COLO829 (cell line): ENCODE data around the gene ZNF318.

Experiments
- DNase-seq: peaks from one replicate; pipeline ENCODE4 v3.0.0; 2012; ENCODE audit warnings: low spot score

The ZNF318 gene

DNA sequence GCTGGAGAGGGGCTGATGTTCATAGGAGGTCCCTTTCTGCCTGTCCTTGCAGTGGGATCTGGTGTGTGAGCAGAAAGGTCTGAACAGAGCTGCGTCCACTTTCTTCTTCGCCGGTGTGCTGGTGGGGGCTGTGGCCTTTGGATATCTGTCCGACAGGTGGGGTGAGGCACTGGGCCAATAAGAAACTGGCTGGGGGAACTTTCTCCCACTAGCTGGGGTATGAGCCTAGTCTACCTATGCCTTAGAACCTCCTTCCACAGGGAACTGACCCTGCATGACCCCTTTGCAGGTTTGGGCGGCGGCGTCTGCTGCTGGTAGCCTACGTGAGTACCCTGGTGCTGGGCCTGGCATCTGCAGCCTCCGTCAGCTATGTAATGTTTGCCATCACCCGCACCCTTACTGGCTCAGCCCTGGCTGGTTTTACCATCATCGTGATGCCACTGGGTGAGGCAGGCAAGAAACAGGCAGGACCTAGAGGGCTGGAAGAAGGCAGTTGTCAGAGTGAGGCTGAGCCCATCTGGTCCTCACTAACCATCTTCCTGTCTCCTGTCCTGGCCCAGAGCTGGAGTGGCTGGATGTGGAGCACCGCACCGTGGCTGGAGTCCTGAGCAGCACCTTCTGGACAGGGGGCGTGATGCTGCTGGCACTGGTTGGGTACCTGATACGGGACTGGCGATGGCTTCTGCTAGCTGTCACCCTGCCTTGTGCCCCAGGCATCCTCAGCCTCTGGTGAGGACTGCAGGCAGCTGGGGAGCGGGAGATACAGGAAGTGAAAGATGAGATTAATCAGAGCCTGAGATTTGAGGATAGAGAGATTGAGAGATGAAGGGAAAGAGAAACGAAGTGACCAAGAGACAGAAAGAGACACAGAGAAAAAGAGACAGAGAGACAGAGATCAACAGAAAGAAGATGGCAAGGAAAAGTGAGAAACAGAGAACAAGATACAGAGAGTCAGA, 69.8 kb downstream of the ZNF318 start:
- no peak for DNase-seq

DNA sequence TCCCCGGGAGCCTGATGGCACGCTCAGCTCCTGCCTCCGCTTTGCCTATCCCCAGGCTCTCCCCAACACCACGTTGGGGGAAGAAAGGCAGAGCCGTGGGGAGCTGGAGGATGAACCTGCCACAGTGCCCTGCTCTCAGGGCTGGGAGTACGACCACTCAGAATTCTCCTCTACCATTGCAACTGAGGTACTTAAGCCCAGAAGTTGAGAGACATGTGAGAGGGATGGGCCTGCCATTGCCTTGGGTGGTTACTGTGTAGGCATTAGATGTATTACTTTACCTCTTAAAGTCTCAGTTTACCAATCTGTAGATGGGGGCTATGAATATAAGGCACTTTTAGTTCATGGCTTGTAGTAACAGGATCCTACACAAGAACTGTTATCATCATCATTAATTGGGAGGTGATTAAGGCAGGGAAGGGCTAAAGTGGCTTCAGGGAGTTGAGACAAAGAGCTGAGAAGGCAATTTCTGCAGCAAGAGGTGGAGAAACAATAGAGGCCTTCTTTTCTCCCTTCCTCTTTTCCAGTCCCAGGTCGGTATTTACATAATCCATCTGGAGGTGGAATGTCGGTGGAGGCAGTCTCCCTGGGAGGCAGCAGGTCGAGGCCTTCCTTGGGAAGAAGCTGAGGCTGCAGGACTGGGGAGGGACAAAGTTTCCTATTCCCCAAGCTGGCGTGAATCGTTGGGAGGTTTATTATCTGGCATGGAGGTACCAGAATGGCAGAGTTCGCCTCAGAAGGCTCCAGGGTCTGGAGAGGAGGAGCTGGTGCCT, 70.7 kb downstream of the ZNF318 start:
- DNase-seq: no peak

DNA sequence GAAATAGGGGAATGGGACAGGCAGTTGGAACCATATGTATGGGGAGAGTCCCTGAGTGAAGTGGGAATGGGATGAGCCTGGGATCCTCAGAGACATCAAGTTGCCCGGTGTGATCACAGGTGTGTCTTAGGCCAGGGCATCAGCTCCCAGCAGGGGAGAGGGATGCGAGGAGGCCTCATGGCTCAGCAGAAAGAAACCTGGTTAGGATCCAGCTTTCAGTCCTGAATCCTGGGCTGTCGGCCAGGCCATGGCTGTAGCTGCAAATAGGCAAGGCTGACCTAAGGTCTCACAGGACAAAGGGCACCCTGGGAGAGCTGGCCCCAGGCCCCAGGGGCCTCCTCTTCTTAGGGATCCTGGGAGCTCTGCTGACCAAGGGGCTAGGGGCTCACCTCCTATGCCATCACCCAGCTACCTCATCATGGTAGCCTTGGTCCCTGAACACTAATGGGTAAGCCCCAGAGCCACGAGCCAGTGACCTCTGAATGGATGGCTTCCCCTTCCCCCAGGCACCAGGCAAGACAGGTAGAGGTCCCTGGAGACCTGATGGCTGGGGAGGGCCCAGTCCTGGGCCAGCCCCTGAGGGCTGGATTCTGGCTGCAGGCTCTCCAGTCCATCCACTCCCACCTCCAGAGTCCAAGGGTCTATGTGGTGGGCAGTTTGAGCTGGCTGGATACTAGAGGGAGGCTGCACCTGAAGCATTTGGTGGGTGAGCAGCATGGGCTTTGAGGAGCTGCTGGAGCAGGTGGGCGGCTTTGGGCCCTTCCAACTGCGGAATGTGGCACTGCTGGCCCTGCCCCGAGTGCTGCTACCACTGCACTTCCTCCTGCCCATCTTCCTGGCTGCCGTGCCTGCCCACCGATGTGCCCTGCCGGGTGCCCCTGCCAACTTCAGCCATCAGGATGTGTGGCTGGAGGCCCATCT, 71.5 kb downstream of the ZNF318 start, which contains the start of gene SLC22A7:
SLC22A7 (plus strand) TSS at position 617 of the 921 bp plus-strand sequence; CDS start at position 716, 99 bp downstream.
- no peak for DNase-seq

DNA sequence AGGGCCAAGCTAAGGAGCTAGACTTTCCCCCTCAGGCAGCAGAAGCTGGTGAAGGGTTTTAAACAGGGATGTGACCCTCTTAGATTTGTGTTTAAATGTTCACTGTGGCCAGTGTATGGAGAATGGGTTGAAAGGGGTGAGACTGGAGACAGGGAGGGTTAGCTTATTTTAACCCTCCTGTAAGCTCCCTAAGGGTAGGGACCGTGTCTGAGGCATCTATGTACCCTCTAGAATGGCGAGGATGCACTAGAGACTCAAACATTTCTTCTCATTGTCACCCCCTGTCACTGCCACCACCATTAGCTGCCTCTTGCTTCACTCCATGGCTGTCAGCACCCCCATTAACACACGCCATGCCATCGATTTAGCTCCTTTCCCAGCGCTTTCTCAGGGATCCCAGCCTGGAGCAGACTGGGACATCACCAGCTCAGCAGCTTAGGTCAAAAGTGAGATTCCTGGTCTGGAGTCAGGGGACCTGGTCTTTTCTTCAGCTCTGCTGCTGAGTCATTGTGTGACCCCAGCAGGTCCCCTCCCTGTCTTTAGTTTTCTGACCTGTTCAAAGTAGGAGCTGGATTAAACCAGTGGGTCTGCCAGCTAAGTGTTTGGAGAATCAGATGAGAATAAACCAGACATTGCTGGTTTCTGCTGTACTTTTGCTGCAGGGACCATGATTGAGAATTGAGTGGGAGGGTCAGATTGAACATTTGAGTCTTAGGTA, 72.5 kb downstream of the ZNF318 start:
- no peak for DNase-seq

DNA sequence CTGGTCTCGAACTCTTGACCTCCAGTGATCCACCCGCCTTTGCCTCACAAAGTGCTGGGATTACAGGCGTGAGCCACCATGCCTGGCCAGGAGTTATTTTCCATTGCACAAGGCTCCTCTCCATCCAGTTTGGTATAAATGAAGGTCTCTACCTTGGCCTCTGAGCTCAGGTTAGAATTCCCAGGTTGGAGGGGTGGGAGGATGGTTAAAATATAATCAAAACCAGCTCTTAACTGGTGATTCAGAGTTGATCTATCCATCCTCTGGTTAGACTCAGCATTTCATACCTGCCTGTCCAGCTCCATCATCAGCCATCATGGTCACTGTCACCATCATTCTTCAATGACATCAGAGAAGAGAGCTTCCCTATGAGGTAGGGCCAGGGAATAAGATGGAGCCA, 74.0 kb downstream of the ZNF318 start:
- no peak for DNase-seq

DNA sequence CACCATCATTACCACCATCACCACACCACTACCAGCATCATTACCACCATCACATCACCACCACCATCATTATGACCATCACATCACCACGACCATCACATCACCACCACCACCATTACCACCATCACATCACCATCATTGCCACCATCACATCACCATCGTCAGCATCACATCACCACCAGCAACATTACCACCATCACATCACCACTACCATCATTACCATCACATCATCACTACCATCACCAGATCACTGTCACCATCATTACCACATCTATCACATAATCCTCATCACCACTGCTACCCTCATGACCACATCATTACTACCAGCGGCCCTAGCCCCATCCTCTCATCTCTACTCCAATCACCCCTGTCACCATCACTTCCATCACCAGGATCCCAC, 74.9 kb downstream of the ZNF318 start:
- DNase-seq: no peak

DNA sequence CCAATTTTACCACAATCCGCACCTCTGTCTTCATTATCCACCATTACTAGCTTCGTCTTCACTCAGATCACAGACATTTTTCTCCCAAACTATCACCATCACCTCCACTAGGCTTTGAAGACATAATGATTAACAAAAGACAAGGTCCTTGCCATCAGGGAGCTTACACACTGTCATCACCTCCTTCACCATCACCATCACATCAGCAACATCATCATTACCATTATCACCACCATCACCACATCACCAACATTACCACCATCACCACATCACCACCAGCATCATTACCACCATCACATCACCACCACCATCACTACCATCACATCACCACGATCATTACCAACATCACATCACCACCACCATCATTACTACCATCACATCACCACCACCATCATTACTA, 75.7 kb downstream of the ZNF318 start:
- no peak for DNase-seq

DNA sequence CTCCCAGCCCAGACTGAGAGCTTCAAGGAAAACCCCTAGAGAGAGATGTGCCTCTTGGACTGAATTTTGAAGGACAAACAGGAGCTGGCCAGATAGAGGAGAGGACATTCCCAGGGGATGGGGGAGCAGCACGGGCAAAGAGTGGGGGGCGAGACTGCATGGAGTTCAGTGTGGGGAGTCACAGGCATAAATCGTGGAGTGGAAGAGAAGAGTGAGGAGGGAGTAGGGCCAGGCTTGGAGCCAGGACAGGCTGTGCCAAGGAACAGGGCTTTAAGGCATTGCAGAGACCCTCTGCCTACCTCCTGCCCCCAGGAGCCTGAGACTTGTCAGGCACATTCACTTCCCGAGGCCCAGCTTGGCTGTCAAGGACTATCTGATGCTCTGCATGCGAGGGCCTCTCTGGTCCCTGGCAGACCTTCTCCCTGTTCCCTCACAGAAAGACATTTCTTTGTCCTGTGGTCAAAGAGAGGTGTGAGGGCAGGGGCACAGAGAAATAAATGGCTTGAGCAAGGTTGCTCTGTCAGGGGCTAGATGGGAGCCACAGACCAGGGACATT, 76.6 kb downstream of the ZNF318 start:
- DNase-seq: no peak

DNA sequence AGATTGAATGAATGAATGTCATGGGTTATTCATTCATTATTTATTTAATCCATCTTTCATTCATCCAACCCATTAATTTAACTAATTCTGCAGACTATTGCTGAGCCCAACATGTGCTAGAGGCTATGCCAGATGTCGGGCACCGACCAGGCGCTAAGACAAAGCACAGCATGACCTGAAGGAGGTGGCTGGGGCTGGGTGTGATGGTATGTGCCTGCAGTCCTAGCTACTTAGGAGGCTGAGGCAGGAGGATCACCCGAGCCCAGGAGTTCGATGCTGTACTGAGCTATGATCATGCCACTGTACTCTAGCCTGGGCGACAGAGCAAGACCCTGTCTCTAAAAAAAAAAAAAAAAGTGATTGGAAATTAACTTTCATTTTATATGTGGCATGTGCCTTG, 77.1 kb downstream of the ZNF318 start:
- DNase-seq: no peak

DNA sequence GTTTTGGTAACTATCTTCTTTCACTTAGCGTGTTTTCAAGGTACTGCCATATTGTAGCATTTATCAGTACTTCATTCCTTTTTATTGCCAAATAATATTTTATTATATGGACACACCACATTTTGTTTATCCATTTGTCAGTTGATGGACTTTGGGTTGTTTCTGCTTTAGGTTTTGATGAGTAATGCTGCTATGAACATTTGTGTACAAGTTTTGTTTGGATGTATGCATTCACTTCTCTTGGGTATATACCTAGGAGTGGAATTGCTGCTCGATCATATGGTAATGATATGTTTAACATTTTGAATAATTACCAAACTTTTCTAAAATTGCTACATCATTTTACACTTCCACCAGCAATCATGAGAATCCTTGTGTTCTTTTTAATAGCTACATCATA, 77.7 kb downstream of the ZNF318 start:
- no peak for DNase-seq

DNA sequence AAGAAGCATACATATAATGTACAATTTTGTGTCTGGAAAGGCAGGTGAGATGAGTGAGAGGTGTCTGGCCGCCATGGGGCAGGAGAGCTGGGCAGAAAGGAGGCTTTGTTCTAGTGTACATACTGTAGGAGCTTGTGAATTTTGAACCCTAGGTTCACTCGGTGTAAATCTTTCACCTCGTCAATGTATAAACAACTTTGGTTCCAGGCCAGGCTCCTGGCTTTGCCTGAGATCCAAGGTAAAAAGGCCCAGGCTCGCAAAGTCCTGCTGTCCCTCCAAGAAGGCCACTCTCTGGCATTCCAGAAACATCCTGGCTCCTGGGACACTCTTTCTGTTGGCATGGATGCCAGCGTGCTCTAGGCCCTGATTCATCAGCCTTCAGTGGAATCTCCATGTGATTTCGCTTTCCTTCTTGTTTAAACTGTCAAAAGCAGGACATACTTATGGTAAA, 78.5 kb downstream of the ZNF318 start:
- no peak for DNase-seq

DNA sequence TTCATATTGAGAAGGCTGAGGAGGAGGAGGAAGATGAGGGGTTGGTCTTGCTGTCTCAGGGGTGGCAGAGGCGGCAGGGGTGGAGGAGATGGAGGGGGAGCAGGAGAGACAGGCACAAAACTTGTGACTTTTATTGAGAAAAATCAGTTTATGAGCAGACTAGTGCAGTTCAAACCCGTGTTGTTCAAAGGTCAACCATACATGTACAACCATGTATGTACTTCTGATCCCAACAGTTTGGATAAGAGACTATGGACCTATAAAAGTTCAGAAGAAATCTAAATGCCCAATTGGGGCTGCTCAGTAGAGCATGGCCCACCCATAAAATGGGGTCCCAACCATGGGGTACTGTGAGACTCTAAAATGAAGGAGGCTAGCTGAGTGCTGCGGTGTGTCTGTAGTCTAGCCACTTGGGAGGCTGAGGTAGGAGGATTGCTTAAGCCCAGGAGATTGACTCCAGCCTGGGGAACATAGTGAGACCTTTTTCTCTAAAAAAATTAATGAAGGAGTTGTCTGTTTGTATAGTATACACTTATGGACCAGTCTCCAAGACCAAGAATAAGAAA, 79.0 kb downstream of the ZNF318 start:
- DNase-seq: no peak

DNA sequence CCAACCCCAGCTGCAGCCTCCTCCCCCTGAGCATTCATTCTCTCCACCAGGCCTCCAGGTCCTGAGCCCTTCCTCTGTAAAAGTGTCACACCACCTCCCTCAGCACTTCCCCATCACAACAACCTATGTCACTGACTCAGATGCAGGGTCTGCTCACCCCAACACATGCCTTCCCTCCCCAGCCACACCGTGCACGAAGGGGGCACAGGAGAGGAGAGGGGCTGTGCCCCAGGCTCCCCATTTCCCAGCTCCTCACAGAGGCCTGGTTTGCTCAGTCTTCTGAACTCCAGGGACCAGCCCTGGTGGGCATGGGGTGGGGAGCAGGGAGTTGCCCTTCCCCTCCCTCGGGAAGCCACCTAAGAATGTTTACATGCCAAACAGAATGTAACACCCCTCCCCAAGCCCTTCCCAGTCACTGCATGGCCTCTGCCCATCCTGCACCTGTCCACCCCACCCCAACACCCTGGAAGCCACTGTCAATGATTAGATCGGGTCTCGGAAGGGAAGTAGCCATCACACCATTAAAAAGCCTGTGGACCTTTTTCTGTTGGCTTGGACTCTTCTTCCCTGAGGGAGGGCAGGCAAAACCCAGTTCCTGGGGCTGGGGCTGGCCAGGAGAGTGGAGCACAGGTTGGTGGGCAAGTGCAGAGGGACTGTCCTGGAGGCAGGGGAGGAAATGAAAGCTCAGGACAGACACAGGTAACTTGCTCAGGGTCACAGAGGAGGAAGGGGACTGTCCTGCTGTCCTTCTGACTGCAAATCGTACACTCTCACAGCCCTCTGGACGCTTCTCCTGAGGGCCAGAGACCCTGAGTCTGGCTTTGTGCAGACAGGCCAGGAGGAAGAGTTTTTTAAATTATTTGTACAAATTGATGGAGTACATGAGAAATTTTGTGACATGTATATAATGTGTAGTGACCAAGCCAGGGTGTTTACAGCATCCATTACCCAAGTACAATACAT, 81.4 kb downstream of the ZNF318 start:
- DNase-seq: no peak

DNA sequence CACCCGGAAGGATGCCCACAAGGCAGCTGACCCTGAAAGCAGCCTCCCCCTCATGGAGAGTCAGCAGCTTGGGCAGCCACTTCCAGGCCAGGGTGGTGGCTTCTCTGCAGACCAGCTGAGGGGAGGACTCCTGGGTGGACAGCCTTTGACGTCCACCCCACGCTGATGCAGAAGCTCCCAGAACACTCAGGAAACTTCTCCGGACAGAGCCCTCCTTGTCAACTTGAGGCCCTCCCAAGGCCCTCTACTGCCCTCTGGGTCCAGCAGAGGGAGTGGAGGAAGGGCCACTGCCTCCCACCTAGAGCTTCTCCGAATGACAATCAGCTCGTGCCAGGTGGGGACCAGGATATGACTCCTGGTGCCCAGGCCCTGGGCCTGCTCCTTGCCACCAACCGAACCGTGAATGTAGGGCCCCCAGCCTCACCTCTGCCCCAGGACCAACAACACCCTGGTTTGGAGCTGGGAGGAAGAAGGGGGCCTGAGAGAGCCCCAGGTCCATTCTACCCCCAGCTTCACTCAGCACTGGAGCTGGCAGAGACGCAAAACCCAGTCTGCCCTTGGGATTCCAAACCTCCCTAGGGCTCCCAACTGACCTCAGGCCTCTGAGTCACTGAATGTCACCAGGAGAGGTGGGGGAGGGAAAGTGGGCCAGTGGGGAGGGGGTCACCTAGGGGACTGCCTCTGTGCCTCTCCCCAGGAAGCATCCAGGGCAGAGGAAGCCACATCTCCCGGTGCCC, 82.3 kb downstream of the ZNF318 start:
- no peak for DNase-seq

DNA sequence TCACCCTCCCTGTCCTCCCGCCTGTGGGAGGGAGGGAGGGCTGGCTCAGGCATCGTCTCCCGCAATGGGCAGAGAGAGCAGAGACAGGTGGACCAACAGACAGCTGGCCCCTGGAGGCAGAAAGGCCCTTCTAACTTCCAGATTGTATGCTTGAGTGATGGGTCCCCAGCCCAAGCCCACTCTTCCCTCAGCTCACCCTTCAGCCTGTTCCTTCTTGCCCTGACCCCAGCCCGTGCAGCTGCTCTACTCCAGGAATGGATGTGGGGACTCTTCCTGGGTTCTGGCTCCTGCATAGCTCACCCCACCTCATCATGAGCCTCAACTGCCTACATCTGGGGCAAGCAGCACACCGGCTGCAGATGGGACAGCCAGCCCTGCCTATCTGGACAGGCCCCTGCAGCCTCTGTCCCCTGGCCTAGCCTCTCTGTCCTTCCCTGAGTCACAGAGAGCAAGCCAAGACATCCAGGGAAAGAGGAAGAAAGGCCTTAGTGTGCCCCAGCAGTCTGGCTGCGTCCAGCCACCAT, 82.9 kb downstream of the ZNF318 start:
- DNase-seq: no peak
